NB4 (cell line): ENCODE results near the gene ERVW-1.
"Not testable (repeated sequence)": the region's sequence is repeated elsewhere in the genome, so short reads cannot be mapped to it uniquely, and the experiment has no call there.

Experiments
- POLR2A ChIP-seq: IDR thresholded peaks from 2 replicates; pipeline ENCODE4 v1.6.1; 2011; ENCODE audit warnings: mild to moderate bottlenecking; ENCODE audit not compliant: insufficient read length; ENCODE audit errors: extremely low read depth
- TF ChIP-seq, protein P1 (sequence below): IDR thresholded peaks from one replicate; pipeline ENCODE4 v1.5.1; 2012; ENCODE audit warnings: low read depth, low read length
- TF ChIP-seq, protein P2 (sequence below): IDR thresholded peaks from 2 replicates; pipeline ENCODE4 v1.6.1; 2011; ENCODE audit warnings: low read depth, low read length

DNA sequence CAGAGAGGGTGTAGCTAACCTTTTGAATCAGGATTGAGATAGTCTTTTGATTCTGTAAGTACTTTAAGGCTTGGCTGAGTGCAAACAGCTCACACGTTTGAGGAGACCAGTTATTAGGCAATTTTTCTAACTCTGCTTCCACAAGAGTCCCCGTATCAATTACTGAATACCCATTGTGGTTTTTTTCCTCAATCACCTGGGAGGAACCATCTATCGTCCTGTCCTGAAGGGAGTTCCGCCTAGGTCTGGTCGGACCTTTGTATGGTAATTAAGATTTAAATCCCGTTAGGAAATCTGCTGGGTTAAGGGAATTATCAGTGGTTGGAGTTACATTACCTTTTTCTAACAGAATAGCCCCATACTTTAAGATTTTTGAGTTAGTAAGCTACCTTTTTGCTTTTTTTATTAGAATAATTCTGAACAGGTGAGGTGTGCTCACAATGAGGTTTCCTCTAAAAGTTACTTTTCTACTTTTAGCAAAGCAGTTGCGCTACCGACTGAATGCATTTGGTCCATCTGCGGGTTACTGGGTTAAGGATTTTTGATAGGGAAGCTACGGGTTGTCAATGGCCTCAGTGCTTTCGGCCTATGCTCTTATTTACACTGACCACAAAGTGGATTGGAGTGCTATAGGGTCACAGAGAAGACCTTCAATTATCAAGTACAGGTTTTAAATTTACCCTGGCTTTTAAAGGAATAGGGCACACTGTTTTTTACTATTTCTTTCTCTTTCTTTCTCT lies 1.7 kb downstream of the ERVW-1 start:
- TF ChIP-seq, protein P1, sequence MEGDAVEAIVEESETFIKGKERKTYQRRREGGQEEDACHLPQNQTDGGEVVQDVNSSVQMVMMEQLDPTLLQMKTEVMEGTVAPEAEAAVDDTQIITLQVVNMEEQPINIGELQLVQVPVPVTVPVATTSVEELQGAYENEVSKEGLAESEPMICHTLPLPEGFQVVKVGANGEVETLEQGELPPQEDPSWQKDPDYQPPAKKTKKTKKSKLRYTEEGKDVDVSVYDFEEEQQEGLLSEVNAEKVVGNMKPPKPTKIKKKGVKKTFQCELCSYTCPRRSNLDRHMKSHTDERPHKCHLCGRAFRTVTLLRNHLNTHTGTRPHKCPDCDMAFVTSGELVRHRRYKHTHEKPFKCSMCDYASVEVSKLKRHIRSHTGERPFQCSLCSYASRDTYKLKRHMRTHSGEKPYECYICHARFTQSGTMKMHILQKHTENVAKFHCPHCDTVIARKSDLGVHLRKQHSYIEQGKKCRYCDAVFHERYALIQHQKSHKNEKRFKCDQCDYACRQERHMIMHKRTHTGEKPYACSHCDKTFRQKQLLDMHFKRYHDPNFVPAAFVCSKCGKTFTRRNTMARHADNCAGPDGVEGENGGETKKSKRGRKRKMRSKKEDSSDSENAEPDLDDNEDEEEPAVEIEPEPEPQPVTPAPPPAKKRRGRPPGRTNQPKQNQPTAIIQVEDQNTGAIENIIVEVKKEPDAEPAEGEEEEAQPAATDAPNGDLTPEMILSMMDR = not testable (repeated sequence)
- not testable (repeated sequence) for TF ChIP-seq POLR2A
- TF ChIP-seq, protein P2, sequence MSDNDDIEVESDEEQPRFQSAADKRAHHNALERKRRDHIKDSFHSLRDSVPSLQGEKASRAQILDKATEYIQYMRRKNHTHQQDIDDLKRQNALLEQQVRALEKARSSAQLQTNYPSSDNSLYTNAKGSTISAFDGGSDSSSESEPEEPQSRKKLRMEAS = not testable (repeated sequence)
